HuH-7 (cell line): ENCODE measurements around the gene FMNL1.
"Not testable (repeated sequence)": the region's sequence is repeated elsewhere in the genome, so short reads cannot be mapped to it uniquely, and the experiment has no call there.

ENCODE experiments used
- DNase-seq: peaks from one replicate; pipeline ENCODE4 v3.0.0; 2011; ENCODE audit warnings: low spot score

FMNL1 gene

DNA sequence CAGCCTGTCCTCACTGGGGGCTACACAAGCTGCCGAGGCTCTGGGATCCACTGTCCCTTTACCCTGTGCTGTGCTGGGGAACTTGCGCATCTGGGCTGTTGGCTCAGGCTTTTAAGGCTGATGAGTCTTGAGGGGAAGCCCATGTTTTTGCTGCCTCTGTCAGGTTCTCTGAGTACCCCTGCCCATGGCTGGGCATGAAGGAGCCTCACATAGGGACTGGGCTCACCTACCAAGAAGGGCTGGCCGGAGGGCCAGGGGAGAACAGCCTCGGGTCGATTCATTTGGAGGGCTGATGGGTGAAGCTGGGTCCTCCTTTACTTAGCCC, 14.6 kb downstream of the FMNL1 start:
- DNase-seq = no peak

DNA sequence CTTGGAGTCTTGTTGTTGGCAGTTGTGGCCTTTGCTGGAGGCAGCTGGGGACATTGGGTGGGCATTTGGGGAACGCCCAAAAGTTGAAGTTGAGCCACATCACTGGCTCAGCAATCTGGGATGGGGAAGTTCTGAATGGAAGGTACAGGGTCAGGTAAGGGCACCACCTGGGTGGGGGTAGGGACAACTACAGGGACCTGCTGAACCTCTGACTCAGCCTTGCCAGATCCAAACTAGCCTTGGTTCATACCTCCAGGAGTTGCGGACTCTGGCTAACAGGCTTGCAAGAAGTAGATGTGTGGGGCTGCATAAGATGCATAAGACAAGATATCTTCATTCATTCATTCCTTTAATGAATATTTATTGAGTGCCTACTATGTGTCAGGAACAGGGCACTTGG, 16.0 kb downstream of the FMNL1 start:
- DNase-seq = no peak

DNA sequence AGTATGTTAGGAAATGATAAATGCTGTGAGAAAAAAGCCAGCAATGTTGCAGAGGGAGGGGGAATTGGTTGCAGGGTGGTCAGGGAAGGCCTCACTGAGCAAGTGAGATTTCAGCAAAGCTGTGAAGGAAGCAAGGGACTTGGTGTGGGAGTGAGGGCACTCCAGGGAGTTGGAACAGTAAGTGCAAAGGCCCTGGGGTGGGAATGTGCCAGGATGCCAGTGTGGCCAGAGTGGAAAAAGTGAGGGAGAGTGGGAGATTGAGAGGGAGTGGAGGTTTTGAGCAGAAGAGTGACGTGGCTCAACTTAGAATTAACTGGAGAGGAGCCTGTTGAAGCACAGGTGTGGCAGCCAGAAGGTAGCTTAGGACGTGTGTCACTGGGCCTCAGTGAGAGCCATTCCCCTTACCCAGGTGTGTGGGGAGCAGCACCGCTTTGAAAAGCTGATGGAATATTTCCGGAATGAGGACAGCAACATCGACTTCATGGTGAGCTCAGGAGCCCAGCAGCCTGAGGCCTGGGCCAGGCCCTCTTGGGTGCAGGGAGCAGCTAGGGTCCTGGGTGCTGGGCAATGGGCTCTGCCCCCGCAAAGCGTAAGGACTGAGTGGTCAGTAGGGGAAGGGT, 16.6 kb downstream of the FMNL1 start:
- no peak for DNase-seq

DNA sequence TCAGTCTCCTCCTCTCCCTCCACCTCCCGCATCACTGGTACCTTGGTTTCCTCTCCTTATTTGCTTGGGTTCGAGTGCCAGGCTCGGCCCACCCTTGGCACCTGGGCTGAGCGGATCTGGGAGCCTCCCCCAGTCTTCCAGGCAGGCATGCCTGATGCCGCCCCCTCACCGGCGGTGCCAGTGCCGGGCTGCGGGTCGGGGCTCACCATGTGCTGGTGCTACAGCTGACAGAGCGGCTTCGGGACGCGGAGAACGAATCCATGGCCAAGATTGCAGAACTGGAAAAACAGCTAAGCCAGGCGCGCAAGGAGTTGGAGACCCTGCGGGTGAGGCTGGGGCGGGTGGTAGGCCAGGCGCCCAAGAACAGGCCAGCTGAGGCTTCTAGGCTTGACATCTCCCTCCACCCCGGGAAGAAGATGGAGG, 19.2 kb downstream of the FMNL1 start:
- DNase-seq = no peak

DNA sequence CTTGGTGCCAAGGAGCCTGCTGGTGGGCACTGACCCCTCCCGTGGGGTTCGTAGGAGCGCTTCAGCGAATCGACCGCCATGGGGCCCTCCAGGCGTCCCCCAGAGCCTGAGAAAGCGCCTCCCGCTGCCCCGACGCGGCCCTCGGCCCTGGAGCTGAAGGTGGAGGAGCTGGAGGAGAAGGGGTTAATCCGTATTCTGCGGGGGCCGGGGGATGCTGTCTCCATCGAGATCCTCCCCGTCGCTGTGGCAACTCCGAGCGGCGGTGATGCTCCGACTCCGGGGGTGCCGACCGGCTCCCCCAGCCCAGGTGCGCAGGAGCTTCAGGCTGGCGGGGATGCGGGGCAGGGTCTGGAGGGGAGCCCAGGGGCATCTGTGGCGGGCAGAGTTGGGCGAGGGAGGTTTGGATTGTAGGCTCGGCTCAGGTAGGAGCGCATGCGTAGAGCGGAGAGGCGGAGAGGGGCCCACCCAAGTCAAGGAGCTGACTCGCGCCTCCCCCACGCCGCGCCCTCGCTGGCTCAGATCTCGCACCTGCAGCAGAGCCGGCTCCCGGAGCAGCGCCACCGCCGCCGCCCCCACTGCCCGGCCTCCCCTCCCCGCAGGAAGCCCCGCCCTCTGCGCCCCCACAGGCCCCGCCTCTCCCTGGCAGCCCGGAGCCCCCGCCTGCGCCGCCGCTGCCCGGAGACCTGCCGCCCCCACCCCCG, 19.8 kb downstream of the FMNL1 start:
- DNase-seq = no peak

DNA sequence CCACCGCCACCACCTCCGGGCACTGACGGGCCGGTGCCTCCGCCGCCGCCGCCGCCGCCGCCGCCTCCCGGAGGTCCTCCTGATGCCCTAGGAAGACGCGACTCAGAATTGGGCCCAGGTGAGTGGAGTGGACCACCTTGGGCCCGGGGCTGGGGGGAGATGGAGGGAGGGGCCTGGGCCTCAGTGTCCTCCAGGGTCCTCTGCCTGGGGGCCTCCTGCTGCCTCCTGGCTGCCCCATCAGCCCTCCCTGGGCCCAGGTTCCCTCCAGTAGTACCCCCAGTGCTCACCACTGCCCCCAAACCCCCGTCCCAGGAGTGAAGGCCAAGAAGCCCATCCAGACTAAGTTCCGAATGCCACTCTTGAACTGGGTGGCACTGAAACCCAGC, 20.3 kb downstream of the FMNL1 start:
- DNase-seq = no peak

DNA sequence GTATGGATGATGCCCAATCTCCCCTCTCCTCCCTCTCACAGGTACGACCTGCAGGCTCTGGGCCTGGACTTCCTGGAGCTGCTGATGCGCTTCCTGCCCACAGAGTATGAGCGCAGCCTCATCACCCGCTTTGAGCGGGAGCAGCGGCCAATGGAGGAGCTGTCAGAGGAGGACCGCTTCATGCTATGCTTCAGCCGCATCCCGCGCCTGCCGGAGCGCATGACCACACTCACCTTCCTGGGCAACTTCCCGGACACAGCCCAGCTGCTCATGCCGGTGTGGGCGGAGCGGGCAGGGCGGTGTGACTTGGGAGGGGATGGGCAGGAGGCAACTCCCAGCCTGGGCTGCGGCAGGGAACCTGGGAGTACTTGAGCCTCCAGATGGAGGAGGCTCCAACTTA, 22.1 kb downstream of the FMNL1 start:
- DNase-seq = no peak

DNA sequence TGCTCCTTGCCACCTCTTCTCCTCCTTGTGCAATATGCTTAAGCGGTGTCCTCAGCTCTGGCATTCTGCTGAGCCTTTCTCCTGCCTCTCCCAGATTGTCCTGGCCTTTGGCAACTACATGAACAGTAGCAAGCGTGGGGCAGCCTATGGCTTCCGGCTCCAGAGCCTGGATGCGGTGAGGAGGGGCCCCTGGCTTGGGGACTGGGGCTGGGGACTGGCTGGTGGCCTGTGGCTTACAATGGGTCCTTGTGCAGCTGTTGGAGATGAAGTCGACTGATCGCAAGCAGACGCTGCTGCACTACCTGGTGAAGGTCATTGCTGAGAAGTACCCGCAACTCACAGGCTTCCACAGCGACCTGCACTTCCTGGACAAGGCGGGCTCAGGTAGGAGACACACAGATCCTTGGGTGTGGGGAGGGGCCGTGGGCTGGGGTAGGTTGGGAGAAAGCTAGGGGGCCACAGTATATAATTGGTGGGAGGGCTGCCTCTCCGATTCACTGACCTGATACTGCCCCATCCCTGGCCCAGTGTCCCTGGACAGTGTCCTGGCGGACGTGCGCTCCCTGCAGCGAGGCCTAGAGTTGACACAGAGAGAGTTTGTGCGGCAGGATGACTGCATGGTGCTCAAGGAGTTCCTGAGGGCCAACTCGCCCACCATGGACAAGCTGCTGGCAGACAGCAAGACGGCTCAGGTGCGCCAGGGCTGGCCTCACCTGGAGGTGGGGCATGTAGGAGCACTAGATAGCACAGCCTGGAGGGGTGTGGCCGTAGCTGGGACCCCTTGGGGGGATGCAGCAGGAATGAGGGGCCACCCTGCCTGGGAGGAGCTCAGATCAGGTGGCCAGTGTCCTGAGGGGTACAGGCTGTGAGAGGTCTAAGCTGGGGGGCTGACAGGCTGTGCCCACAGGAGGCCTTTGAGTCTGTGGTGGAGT, 23.3 kb downstream of the FMNL1 start:
- no peak for DNase-seq

DNA sequence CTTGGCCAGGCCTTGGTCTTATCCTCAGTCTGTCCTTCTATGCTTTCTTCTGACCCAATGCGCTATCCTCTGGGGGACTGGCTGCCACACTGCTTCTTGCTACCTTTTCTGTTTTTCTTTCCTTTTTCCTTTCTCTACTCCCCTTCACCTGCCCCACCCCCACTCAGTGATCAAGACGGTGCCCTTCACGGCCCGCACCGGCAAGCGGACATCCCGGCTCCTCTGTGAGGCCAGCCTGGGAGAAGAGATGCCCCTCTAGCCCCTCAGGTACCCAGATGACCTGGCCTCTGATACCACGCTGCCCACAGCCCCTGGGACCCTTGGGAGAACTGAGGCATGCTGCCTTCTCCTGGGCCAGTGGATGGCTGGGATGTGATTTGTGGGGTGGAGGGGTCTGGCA, 24.7 kb downstream of the FMNL1 start:
- no peak for DNase-seq

DNA sequence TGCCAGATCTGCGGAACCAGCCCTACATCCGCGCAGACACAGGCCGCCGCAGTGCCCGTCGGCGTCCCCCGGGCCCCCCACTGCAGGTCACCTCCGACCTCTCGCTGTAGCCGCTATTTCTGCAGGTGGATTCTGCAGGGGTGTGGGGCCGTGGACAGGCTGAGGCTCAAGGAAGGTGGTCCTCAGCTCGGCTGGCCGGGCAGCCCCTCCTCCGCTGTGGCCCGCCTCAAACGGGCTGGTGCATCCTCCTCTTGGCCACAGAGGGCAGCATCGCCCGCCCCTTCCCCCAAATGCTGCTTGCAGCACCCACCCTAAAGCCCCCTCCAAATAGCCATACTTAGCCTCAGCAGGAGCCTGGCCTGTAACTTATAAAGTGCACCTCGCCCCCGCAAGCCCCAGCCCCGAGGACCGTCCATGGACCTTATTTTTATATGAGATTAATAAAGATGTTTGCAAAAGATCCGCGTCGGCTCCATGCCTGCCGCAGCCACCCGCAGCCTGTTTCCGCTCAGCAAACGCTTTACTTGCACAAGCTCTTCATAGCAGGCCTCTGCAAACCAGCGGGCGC, 25.3 kb downstream of the FMNL1 start:
- peak; percentile 89 for DNase-seq

DNA sequence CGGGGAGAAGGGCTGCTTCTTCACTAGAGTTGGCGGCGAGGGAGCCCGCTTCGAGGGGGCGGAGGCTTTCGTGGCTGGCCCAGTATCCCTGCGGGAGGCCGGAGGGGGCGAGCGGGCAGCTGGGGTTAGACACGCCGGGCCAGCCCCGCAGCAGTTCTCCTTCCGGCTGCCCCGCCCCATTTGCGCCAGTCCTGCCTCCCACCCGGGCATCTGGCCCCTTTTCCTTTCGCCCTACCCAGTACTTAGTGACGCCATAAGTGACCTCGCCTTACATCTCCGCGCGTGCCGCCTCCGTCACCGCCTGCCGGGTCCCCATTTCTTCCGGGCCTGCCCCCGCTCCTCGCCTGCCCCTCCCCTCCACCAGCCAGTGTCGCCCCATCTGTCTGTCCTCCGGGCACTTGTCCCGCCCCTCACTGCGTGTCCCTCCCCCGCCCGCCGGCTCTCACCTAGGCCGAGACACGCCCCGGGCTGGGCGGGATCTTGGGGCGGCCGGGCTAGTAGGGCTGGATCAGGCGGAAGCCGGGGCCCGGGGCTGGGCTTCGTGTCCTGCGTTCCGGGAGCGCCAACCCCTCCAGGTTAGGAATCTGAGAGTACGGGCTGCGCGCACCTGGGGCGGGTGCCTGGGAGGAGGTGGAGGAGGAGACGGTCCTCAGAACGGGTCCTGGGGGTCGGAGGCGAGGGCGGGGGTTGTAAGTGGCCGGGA, 25.9 kb downstream of the FMNL1 start:
- peak; percentile 100 for DNase-seq

DNA sequence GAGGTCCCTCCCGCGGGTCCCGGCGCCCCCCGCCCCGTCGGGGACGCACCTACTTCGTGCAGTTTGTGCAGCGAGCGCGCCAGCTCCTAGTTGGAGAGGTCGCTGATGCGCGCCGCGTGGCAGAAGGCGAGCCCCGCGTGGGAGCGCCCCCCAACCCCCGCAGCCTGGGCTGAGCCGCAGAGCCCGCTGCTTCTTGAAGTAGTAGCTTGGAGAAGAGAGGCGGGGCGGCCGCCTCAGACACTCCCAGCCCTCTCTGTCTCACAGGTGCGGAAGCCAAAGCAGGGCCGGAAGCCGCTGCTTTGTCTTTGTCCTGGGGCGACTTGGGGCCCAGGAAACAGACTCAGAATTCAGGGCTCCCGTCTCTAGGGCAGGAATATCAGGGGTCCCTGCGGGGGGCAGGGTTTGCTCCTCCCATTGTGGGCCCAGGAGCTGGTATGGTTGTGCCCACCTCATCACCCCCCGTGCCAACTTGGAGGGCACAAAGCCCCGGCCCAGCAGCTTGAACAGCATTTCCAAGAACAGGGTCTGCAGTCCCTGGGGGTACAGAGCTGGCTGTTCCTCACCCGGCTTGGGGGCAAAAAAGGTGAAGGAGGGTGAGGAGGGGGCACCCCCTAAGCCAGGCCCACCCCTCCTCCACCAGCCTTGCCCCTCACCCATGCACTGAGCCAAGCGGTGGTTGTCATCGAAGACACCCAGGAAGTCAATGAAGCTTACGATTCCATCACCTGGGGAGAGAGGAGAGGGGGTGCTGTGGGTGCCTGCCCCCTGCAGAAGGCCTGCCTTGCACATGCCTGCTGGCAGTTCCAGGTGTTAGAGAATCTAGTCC, 26.7 kb downstream of the FMNL1 start:
- no peak for DNase-seq

DNA sequence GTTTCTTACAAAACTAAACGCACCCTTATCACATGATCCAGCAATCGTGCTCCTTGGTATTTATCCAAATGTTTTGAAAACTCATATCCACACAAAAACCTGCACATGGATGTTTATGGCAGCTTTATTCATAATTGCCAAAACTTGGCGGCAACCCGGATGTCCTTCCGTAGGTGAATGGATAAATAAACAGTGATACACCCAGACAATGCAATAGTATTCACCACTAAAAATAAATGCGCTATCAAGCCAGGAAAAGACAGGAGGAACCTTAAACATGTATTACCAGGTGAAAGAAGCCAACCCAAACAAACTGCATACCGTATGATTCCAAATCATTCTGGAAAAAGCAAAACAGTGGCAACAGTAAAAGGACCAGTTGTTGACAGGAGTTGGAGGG, 30.2 kb downstream of the FMNL1 start:
- DNase-seq = no peak

DNA sequence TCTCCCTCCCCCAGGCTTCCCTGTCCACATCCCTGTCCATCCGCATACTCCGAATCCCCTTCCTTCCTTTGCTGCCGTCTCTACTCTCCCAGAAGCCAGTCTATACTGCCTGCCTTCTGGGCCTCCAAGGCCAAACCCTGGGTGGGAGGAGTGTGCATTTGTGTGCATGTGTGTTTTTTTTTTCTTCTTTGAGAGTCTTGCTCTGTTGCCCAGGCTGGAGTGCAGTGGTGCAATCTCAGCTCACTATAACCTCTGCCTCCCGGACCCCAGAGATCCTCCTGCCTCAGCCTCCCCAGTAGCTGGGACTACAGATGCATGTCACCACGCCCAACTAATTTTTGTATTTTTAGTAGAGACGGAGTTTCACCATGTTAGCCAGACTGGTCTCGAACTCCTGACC, 31.6 kb downstream of the FMNL1 start:
- DNase-seq = not testable (repeated sequence)

DNA sequence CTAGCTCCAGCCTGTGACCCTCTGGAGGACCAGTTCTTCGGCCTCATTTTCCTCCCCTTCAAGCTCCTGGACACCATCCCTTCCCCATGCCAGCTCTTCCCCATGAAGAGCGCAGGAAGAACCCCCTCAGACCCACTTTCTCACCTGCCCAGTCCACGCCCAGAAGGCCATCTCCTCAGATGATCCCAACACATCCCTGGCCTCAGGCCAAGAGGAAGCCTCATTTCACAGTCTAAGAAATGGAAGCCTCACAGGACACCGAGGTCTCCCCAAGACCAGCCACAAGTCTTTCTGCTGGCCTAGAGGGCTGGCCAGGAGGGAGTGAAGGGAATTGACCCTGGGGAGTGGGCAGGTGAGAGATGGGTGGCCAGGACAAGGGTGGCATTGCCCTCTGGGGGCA, 32.2 kb downstream of the FMNL1 start:
- no peak for DNase-seq

DNA sequence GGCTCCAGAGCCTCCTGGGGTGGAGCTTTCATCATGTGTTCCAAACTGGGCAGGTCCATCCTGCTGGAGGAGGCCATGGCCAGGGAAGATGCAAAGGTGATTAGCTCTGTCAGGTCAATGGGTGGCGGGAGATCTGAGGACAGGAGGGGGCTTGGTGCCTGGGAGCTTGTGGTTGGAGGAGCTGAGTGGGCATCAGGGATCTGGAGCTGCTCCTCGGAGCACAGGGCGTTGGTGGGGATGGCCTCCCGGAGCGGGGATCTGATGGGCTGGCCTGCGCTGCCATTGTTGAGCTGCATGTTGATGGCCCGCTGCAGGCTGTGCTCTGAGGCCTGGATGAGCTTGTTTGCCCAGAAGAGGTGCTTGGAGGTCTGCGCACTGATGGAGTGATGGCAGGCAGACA, 33.7 kb downstream of the FMNL1 start:
- DNase-seq = no peak

DNA sequence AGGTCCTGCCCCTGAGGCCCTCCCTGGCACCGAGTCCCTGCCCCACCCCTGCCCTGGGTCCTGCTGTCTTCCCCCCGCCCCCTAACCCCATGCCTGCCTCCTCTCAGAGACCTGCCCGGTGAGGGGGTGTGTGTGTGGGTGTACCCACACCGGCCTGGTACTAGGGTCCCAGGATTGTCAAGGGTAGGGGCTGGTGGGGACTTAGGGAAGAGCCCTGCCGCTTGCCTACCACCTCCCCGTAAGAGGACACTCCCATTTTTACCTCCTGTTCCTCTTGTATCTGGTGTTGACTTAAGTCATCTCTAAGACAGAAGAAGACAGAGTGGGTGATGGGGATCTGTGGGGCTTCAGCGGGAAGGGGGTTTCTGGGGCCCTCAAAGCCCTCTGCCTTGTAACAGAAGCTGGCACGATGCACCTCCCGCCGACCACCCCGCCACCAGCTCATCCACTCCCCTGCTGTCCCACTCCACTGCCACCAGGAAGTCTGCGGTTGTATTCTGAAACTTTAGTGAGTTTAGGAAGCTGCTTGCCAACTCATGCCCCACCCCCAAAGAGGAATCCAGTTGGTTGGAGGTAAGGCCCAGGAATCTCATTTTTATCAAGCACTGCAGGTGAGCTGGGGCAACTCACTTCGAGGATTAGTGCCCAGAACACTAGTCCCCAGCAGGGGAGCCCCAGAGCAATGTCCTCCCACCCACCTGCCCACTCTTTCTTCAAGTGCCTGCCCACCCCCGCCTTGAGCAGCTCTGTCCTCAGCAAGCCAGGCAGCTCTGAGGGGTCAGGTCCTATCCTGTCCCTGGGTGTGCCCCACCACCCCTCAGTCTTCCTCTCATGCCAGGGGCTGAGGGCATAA, 34.7 kb downstream of the FMNL1 start:
- DNase-seq = no peak

DNA sequence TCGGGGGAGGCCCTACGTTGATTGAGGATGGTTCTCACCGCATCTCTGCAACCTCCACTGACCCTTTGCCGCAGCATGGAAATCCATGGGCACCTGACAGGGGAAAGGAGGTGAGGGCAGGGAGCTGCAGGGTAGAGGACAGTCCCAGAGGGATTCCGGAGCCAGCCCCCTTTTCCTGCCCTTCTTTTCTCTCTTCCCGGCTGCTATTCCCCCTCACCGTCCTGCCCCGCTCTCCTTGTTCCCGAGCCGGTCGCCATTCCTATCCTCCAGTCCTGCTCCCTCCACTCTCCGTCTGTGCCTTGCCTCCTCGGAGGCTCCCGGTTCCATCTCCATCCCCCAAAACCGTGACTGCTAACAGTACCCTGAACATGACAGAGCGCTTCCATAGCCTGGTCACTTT, 35.4 kb downstream of the FMNL1 start:
- DNase-seq = no peak

DNA sequence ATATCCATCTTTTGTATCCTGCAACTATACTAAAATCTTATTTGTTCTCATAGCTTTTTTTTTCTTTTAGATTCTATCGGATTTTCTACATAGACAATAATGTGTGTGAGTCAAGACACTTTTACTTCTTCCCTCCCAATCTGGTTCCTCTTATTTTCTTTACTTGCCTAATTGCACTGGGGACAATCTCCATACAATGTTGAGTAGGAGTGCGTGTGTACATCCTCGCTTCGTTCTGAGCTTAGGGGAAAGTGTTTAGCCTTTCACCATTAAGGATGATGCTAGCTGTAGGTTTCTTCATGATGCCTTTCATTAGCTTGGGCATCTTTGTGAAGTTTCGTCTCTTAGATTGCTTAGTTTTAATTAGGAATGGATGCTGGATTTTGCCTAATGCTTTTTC, 37.3 kb downstream of the FMNL1 start:
- no peak for DNase-seq

DNA sequence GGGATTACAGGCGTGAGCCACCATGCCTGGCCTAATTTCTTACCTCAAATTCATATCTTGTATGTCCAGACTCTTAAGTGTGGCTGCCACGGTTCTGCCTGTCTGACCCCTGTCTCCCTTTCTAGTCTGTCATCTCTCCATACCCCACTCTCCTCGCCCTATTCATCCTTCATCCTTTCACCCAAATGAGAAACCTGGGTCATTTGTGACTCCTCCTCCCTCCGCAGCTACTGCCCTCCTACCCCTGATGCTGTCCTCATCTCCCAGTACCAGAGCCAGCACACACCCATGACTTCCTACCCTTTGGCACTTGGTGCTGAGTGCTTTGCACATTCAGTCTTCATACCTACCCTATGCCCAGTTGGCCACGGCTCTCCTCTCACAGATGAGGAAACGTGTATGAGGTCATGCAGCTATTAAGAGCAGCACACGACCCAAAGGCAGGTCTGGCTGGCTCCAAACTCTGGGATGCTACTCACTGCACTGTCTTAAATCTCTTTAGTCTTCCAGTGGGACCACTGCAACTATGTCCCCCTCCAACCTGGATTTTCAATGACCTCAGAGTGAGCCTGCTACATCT, 38.6 kb downstream of the FMNL1 start:
- no peak for DNase-seq
